H9 (cell line): ENCODE data around the gene FRY. TPM values are rescaled to one million over a fixed set of nuclear protein-coding genes. Genes with fewer than 3 reads are reported as not detected.

ENCODE experiments used
- DNase-seq: peaks from one replicate; pipeline ENCODE4 v3.0.0-alpha.2; 2017
- H2AFZ ChIP-seq: one replicate; pipeline ENCODE4 v1.6.1; 2013; ENCODE audit warnings: mild to moderate bottlenecking, low read length, control low read depth, moderate library complexity
- H2AK5ac ChIP-seq: 2 replicates; pipeline ENCODE4 v1.6.1; 2013; ENCODE audit warnings: low read length, control low read depth, mixed read lengths; ENCODE audit not compliant: insufficient read length
- H2BK120ac ChIP-seq: one replicate; pipeline ENCODE4 v1.6.1; 2013; ENCODE audit warnings: low read depth, mild to moderate bottlenecking, low read length, control low read depth, inconsistent platforms; ENCODE audit not compliant: poor library complexity, severe bottlenecking
- H2BK12ac ChIP-seq: 2 replicates; pipeline ENCODE4 v1.6.1; 2013; ENCODE audit warnings: low read length, control low read depth, mixed read lengths, low read depth; ENCODE audit not compliant: insufficient read length
- H2BK15ac ChIP-seq: 2 replicates; pipeline ENCODE4 v1.6.1; 2013; ENCODE audit warnings: low read depth, low read length, control low read depth
- H2BK20ac ChIP-seq: one replicate; pipeline ENCODE4 v1.6.1; 2013; ENCODE audit warnings: low read depth, mild to moderate bottlenecking, low read length, control low read depth, inconsistent platforms; ENCODE audit not compliant: poor library complexity, severe bottlenecking
- H2BK5ac ChIP-seq: 2 replicates; pipeline ENCODE4 v1.6.1; 2013; ENCODE audit warnings: low read length, control low read depth, mixed read lengths; ENCODE audit not compliant: insufficient read length
- H3K14ac ChIP-seq: 2 replicates; pipeline ENCODE4 v1.6.1; 2013; ENCODE audit warnings: low read length, control low read depth; ENCODE audit not compliant: insufficient read depth
- H3K18ac ChIP-seq: 2 replicates; pipeline ENCODE4 v1.6.1; 2013; ENCODE audit warnings: low read depth, mild to moderate bottlenecking, mixed read lengths, low read length, control low read depth; ENCODE audit not compliant: insufficient read length
- H3K23ac ChIP-seq: 2 replicates; pipeline ENCODE4 v1.6.1; 2013; ENCODE audit warnings: low read length, control low read depth, mixed read lengths, low read depth; ENCODE audit not compliant: insufficient read length
- H3K23me2 ChIP-seq: 2 replicates; pipeline ENCODE4 v1.6.1; 2013; ENCODE audit warnings: low read depth, mild to moderate bottlenecking, mixed read lengths, low read length, control low read depth; ENCODE audit not compliant: insufficient read length, poor library complexity, severe bottlenecking
- H3K27ac ChIP-seq: 2 replicates; pipeline ENCODE4 v1.5.1; 2013; ENCODE audit warnings: low read length, control low read depth, mixed read lengths, low read depth; ENCODE audit not compliant: insufficient read length
- H3K27me3 ChIP-seq: 2 replicates; pipeline ENCODE4 v1.6.1; 2013; ENCODE audit warnings: low read length, control low read depth, inconsistent platforms; ENCODE audit not compliant: insufficient read depth
- H3K4ac ChIP-seq: 2 replicates; pipeline ENCODE4 v1.6.1; 2013; ENCODE audit warnings: low read depth, mild to moderate bottlenecking, control low read depth, inconsistent platforms, low read length, moderate library complexity
- H3K4me1 ChIP-seq: 2 replicates; pipeline ENCODE4 v1.6.1; 2013; ENCODE audit warnings: low read length, control low read depth, inconsistent platforms; ENCODE audit not compliant: insufficient read depth
- H3K4me2 ChIP-seq: 2 replicates; pipeline ENCODE4 v1.6.1; 2013; ENCODE audit warnings: low read length, control low read depth, mixed read lengths; ENCODE audit not compliant: insufficient read length, insufficient read depth
- H3K56ac ChIP-seq: 2 replicates; pipeline ENCODE4 v1.6.1; 2013; ENCODE audit warnings: low read depth, mild to moderate bottlenecking, mixed read lengths, low read length, control low read depth; ENCODE audit not compliant: insufficient read length
- H3K79me1 ChIP-seq: 2 replicates; pipeline ENCODE4 v1.6.1; 2013; ENCODE audit warnings: low read depth, mild to moderate bottlenecking, moderate library complexity, low read length, control low read depth, inconsistent platforms; ENCODE audit not compliant: insufficient read depth, poor library complexity, severe bottlenecking
- H3K79me2 ChIP-seq: 2 replicates; pipeline ENCODE4 v1.6.1; 2013; ENCODE audit warnings: low read length, control low read depth, inconsistent platforms; ENCODE audit not compliant: insufficient read depth
- H3K9ac ChIP-seq: 2 replicates; pipeline ENCODE4 v1.6.1; 2013; ENCODE audit warnings: low read length, control low read depth, mixed read lengths; ENCODE audit not compliant: insufficient read length; ENCODE audit errors: extremely low read depth
- H3K9me3 ChIP-seq: one replicate; pipeline ENCODE4 v1.6.1; 2013; ENCODE audit warnings: low read depth, low read length, inconsistent platforms; ENCODE audit not compliant: control insufficient read depth
- H3T11ph ChIP-seq: one replicate; pipeline ENCODE4 v1.6.1; 2013; ENCODE audit warnings: mild to moderate bottlenecking, low read length, control low read depth, inconsistent platforms
- H4K20me1 ChIP-seq: one replicate; pipeline ENCODE4 v1.6.1; 2013; ENCODE audit not compliant: control insufficient read depth, insufficient read length, insufficient read depth
- H4K5ac ChIP-seq: 2 replicates; pipeline ENCODE4 v1.6.1; 2013; ENCODE audit warnings: low read depth, mild to moderate bottlenecking, mixed read lengths, low read length, control low read depth; ENCODE audit not compliant: insufficient read length
- H4K8ac ChIP-seq: replicated peaks from 2 replicates; pipeline ENCODE4 v1.6.1; 2013; ENCODE audit warnings: low read length, control low read depth, mixed read lengths, low read depth; ENCODE audit not compliant: insufficient read length
- H4K91ac ChIP-seq: 2 replicates; pipeline ENCODE4 v1.6.1; 2013; ENCODE audit warnings: low read depth, mild to moderate bottlenecking, moderate library complexity, mixed read lengths, low read length, control low read depth; ENCODE audit not compliant: insufficient read length
- H3K27ac Mint-ChIP-seq, 3 experiments: 2 replicates in 2 of 3; 3 replicates in 1 of 3; pipeline ENCODE4 v1.8.0; 2020 to 2021; ENCODE audit warnings: mixed read lengths in 3 of 3, mild to moderate bottlenecking in 1 of 3, moderate library complexity in 1 of 3
- H3K27me3 Mint-ChIP-seq: 2 replicates; pipeline ENCODE4 v1.8.0; 2021; ENCODE audit warnings: low read depth, mild to moderate bottlenecking, moderate library complexity, mixed read lengths
- H3K36me3 Mint-ChIP-seq, 3 experiments: 2 replicates in 2 of 3; 3 replicates in 1 of 3; pipeline ENCODE4 v1.8.0; 2020 to 2021; ENCODE audit warnings: low read depth in 3 of 3, mixed read lengths in 3 of 3; ENCODE audit not compliant: insufficient read depth in 1 of 3
- H3K4me1 Mint-ChIP-seq, 2 experiments: 2 replicates each; pipeline ENCODE4 v1.8.0; 2020; ENCODE audit warnings: mixed read lengths in 2 of 2
- H3K4me3 Mint-ChIP-seq, 2 experiments: 2 replicates in 1 of 2; 3 replicates in 1 of 2; pipeline ENCODE4 v1.8.0; 2020 to 2021; ENCODE audit warnings: mild to moderate bottlenecking in 2 of 2, mixed read lengths in 2 of 2, moderate library complexity in 1 of 2
- H3K9me3 Mint-ChIP-seq, 2 experiments: 2 replicates in 1 of 2; 3 replicates in 1 of 2; pipeline ENCODE4 v1.8.0; 2020; ENCODE audit warnings: mild to moderate bottlenecking in 2 of 2, mixed read lengths in 2 of 2, moderate library complexity in 1 of 2
- CTCF ChIP-seq: fragments of 200-600 bp; sonication (generic); conservative IDR thresholded peaks from 3 replicates; pipeline ENCODE4 v1.8.0; 2021; ENCODE audit warnings: antibody characterized with exemption, mild to moderate bottlenecking
- WGBS: extraction: QIAGEN DNeasy Blood & Tissue Kit; methylation state at CpG from one replicate; pipeline ENCODE4 v1.1.7; 2013; ENCODE audit warnings: missing lambda C conversion rate, low lambda C conversion rate, mixed read lengths; ENCODE audit not compliant: insufficient read length; ENCODE audit errors: extremely low coverage; 5-methylcytosine and 5-hydroxymethylcytosine counted together
- total RNA-seq: library from RNA; stranded (reverse); gene quantifications from 2 replicates; pipeline ENCODE4 v1.2.1, GENCODE V29; 2021

The FRY gene
- total RNA-seq, 1 experiment from 2014 or later: 5.2 TPM

GRCh38 chr13:32224916-32225315 is 193.3 kb downstream of the FRY start:
- Histone ChIP-seq H2BK12ac (no peak overlapping the region), H3K79me2 (no peaks in the 10 kb centered on the region), H2BK120ac (no peak overlapping the region), H3K18ac (no peak overlapping the region), H3K14ac (no peak overlapping the region), H4K20me1 (no peaks in the 10 kb centered on the region), H3K4ac (no peak overlapping the region), H4K5ac (no peak overlapping the region), H3K27me3 (no peaks in the 10 kb centered on the region), H3K56ac (no peak overlapping the region), H2BK5ac (no peak overlapping the region), H3K23me2 (no peaks in the 10 kb centered on the region), H2AK5ac (no peak overlapping the region), H3K79me1 (no peaks in the 10 kb centered on the region), H2BK20ac (no peak overlapping the region), H2BK15ac (no peak overlapping the region), H3K9me3 (no peaks in the 10 kb centered on the region), H4K8ac (no peak overlapping the region), H4K91ac (no peak overlapping the region), H3K9ac (no peak overlapping the region), H3K4me1 (no peaks in the 10 kb centered on the region), H3K27ac (no peak overlapping the region), H2AFZ (no peak overlapping the region), H3K23ac (no peak overlapping the region), H3K4me2 (no peak overlapping the region), H3T11ph (no peak overlapping the region)
- H3K27me3 Mint-ChIP-seq: no peaks in the 10 kb centered on the region
- DNase-seq: no peak
- H3K9me3 Mint-ChIP-seq: no peaks in the 10 kb centered on the region
- H3K36me3 Mint-ChIP-seq: no peaks in the 10 kb centered on the region; a peak in 2 of 7 replicates
- TF ChIP-seq CTCF: no peak
- no peak overlapping the region for H3K27ac Mint-ChIP-seq
- H3K4me1 Mint-ChIP-seq: peaks cover 3 to 6% of the 10 kb centered on the region in 2 experiments; a peak in 3 of 4 replicates
- no peak overlapping the region for H3K4me3 Mint-ChIP-seq
- WGBS: no CpG with 5 or more reads among the region's 5 CpGs
